Transverse colon (tissue), 4 donors: ENCODE measurements around the gene SLC26A3. TPM values are rescaled to one million over a fixed set of nuclear protein-coding genes. Genes with fewer than 3 reads are reported as not detected.
A peak's percentile ranks its signal among the peaks of the same experiment; 100 is the strongest.

ENCODE experiments used
- DNase-seq: peaks from one replicate; pipeline ENCODE4 v3.0.0-alpha.2; 2019
- H3K27ac ChIP-seq, 4 donors: fragments of 200-600 bp; sonication (generic); 2 replicates each; pipeline ENCODE4 v1.5.1; 2016 to 2018; ENCODE audit warnings: inconsistent platforms in 4 of 4
- H3K27me3 ChIP-seq: fragments of 200-600 bp; sonication (generic); 2 replicates; pipeline ENCODE4 v1.5.1; 2017; ENCODE audit warnings: inconsistent platforms
- H3K36me3 ChIP-seq, 4 donors: fragments of 200-600 bp; sonication (generic); 2 replicates each; pipeline ENCODE4 v1.5.1; 2017 to 2019; ENCODE audit warnings: inconsistent platforms in 4 of 4
- H3K4me1 ChIP-seq, 4 donors: fragments of 200-600 bp; sonication (generic); 2 replicates each; pipeline ENCODE4 v1.5.1; 2017 to 2020; ENCODE audit warnings: inconsistent platforms in 4 of 4
- H3K4me3 ChIP-seq, 4 donors: fragments of 200-600 bp; sonication (generic); 1 replicate in 1 of 4; 2 replicates in 3 of 4; pipeline versions ENCODE4 v1.5.1 to v1.6.1; 2017 to 2019; ENCODE audit warnings: inconsistent platforms in 4 of 4
- H3K9me3 ChIP-seq, 2 donors: fragments of 200-600 bp; sonication (generic); 2 replicates each; pipeline ENCODE4 v1.5.1; 2017 to 2019; ENCODE audit warnings: inconsistent platforms in 2 of 2
- EP300 ChIP-seq: sonication (generic); formaldehyde crosslinking; IDR thresholded peaks from one replicate; pipeline ENCODE4 v1.6.1; 2017; ENCODE audit warnings: antibody characterized with exemption, low read depth
- POLR2A ChIP-seq: fragments of 450-650 bp; IDR thresholded peaks from one replicate; pipeline ENCODE4 v1.6.1; 2016; ENCODE audit warnings: antibody characterized with exemption, mild to moderate bottlenecking, moderate library complexity
- POLR2AphosphoS5 ChIP-seq, 3 donors: sonication (generic); formaldehyde crosslinking; IDR thresholded peaks; one replicate each; pipeline ENCODE4 v1.6.1; 2016; ENCODE audit warnings: antibody characterized with exemption in 3 of 3
- WGBS, 2 donors: methylation state at CpG; one replicate each; pipeline ENCODE4 v1.1.5; 2018; ENCODE audit warnings: low coverage in 1 of 2; 5-methylcytosine and 5-hydroxymethylcytosine counted together
- in situ Hi-C, 4 donors: fragments of 200-750 bp; cut with MboI; loops; one replicate each; pipeline versions ENCODE4 v1.15.0 to v1.15.1; 2017; ENCODE audit warnings: low sequenced_read_pairs in 3 of 4, low pct_ligation_motif_present in 1 of 4, low pct_unique_long_range_greater_than_20kb in 1 of 4
- intact Hi-C: fragments of 100-400 bp; cut with DNase I; formaldehyde crosslinking; loops from one replicate; pipeline ENCODE4 v1.15.1; 2023; ENCODE audit warnings: low total_unique reads
- total RNA-seq, 4 donors: library from RNA; depleted of rRNA; stranded (reverse); fragments of >200 nt; gene quantifications; one replicate each; pipeline ENCODE4 v1.1.0, GENCODE V29; 2016
- TF ChIP-seq, protein P1 (sequence below), 5 experiments: fragments of 200-600 bp in 3 of 5; fragments of 450-650 bp in 2 of 5; sonication (generic) in 3 of 5; IDR thresholded peaks; 1 replicate in 2 of 5; 2 replicates in 3 of 5; pipeline ENCODE4 v1.5.1; 2016 to 2017; ENCODE audit warnings: antibody characterized with exemption in 5 of 5, inconsistent platforms in 3 of 5, mild to moderate bottlenecking in 2 of 5, moderate library complexity in 1 of 5

SLC26A3 gene
- total RNA-seq, 4 donors from 2014 or later = 296 to 4,526 (median 2,822) TPM

- no peaks in the 10 kb centered on the region for H3K27me3 ChIP-seq
- intact Hi-C loops (no loop called here), in situ Hi-C loops (no loop called here)
- WGBS, 2 donors = 97% methylated on average over 17 of the region's 18 CpGs; no CpG with 5 or more reads in 1 of the 2 donors
- no peak overlapping the region for H3K27ac ChIP-seq
- TF ChIP-seq POLR2AphosphoS5 (IDR thresholded peaks at IDR 0.05) (no peak), EP300 (no peak), POLR2A (no peak)
- TF ChIP-seq, protein P1, sequence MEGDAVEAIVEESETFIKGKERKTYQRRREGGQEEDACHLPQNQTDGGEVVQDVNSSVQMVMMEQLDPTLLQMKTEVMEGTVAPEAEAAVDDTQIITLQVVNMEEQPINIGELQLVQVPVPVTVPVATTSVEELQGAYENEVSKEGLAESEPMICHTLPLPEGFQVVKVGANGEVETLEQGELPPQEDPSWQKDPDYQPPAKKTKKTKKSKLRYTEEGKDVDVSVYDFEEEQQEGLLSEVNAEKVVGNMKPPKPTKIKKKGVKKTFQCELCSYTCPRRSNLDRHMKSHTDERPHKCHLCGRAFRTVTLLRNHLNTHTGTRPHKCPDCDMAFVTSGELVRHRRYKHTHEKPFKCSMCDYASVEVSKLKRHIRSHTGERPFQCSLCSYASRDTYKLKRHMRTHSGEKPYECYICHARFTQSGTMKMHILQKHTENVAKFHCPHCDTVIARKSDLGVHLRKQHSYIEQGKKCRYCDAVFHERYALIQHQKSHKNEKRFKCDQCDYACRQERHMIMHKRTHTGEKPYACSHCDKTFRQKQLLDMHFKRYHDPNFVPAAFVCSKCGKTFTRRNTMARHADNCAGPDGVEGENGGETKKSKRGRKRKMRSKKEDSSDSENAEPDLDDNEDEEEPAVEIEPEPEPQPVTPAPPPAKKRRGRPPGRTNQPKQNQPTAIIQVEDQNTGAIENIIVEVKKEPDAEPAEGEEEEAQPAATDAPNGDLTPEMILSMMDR (IDR thresholded peaks at IDR 0.05) = no peak
- H3K36me3 ChIP-seq = no peaks in the 10 kb centered on the region
- DNase-seq = no peak
- H3K9me3 ChIP-seq = no peaks in the 10 kb centered on the region
- no peak overlapping the region for H3K4me3 ChIP-seq
- H3K4me1 ChIP-seq = peaks cover 0 to 29% (median 11%) of the 10 kb centered on the region in 4 donors
Measured at GRCh38 chr7:107847168-107847835, 44.3 kb upstream of the SLC26A3 start.

GRCh38 chr7:107846324-107846723 lies 43.3 kb upstream of the SLC26A3 start:
- Histone ChIP-seq H3K4me3 (no peak overlapping the region), H3K9me3 (no peaks in the 10 kb centered on the region), H3K36me3 (no peaks in the 10 kb centered on the region), H3K27me3 (no peaks in the 10 kb centered on the region), H3K27ac (no peak overlapping the region), H3K4me1 (peaks cover 0 to 26% (median 8%) of the 10 kb centered on the region in 4 donors)
- in situ Hi-C loops (no loop called here), intact Hi-C loops (no loop called here)
- TF ChIP-seq POLR2A (no peak), EP300 (no peak), POLR2AphosphoS5 (IDR thresholded peaks at IDR 0.05) (no peak)
- TF ChIP-seq, protein P1 (IDR thresholded peaks at IDR 0.05) = no peak
- DNase-seq = no peak

DNA sequence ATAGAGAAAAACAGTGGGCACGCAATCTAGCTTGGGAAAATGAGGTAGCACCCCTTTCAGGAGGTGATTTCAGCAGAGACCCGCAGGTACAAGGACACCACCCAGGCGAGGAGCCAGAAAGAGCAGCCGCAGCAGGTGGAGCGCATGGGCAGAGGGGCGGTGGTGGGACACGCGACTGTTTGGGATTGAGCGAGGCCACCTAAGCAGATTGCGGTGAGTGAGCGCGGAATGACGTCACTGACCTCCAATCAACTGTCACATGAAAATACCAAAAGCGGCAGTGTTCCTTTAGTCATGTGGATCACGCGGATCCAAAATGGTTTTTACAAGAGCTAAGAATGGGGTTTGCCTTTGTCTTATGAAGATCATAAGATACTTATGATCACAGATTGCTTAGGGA lies 40.2 kb upstream of the SLC26A3 start:
- in situ Hi-C loops = no loop called here

DNA sequence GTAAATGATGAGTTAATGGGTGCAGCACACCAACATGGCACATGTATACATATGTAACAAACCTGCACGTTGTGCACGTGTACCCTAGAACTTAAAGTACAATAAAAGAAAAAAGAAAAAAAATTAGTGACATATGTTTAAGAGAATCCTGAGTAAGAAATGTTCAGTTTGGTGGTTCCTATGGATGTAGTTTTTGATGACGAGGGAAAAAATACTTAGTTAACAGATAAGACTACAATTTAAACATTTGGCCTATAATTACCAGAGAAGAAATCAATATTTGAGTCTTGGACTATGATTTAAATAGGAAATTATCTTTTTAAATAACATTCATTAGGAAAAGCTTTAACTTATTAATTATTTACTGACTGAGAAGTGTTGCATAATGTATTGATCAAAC lies 39.2 kb upstream of the SLC26A3 start:
- DNase-seq = no peak
- in situ Hi-C loops (no loop called here), intact Hi-C loops (no loop called here)
- TF ChIP-seq POLR2AphosphoS5 (IDR thresholded peaks at IDR 0.05) = no peak
- no peak for TF ChIP-seq EP300
- no peak for TF ChIP-seq POLR2A
- TF ChIP-seq, protein P1 (IDR thresholded peaks at IDR 0.05) = no peak
- Histone ChIP-seq H3K9me3 (no peaks in the 10 kb centered on the region), H3K4me1 (peaks cover 0 to 21% (median 0%) of the 10 kb centered on the region in 4 donors), H3K27ac (no peak overlapping the region), H3K36me3 (no peaks in the 10 kb centered on the region), H3K27me3 (no peaks in the 10 kb centered on the region), H3K4me3 (no peak overlapping the region)
- 91 to 100% methylated on average over 1 to 3 of the region's 3 CpGs for WGBS, 2 donors

More for the DNA sequence above, 40.2 kb upstream of the SLC26A3 start:
- Histone ChIP-seq H3K27ac (peak overlapping the region in 3 of 4 donors; percentile 31 to 72 (median 52)), H3K36me3 (no peaks in the 10 kb centered on the region), H3K27me3 (no peaks in the 10 kb centered on the region), H3K4me1 (peaks cover 0 to 21% (median 0%) of the 10 kb centered on the region in 4 donors), H3K9me3 (no peaks in the 10 kb centered on the region), H3K4me3 (no peak overlapping the region)
- TF ChIP-seq POLR2A (no peak), POLR2AphosphoS5 (IDR thresholded peaks at IDR 0.05) (peak in 1 of 3 donors; percentile 40)
- intact Hi-C loops = no loop called here
- 54 to 68% methylated on average over 13 to 16 of the region's 16 CpGs for WGBS, 2 donors
- DNase-seq = peak; percentile 77
